ENCODE results near the gene DEFB114. TPM values are rescaled to one million over a fixed set of nuclear protein-coding genes. Genes with fewer than 3 reads are reported as not detected.

DEFB114 gene
- total RNA-seq, 4 donors from 2014 or later, result not detected

GRCh38 chr6:49919935-49920644 is 43.9 kb downstream of the DEFB114 start:
- TF ChIP-seq CTCF (IDR thresholded peaks at IDR 0.05; ENCODE audit: low read depth), result no peak

- TF ChIP-seq CTCF (IDR thresholded peaks at IDR 0.05; ENCODE audit: low read depth), result no peak
Measured at GRCh38 chr6:49919261-49919660, 44.7 kb downstream of the DEFB114 start.

GRCh38 chr6:49918787-49919186 is 45.2 kb downstream of the DEFB114 start:
- TF ChIP-seq CTCF (IDR thresholded peaks at IDR 0.05; ENCODE audit: low read depth), result no peak

- TF ChIP-seq CTCF (IDR thresholded peaks at IDR 0.05; ENCODE audit: low read depth), result no peak
Measured at GRCh38 chr6:49915035-49915434, 48.9 kb downstream of the DEFB114 start.

- no peak for TF ChIP-seq CTCF (IDR thresholded peaks at IDR 0.05; ENCODE audit: low read depth)
Measured at GRCh38 chr6:49913636-49914375, 50.2 kb downstream of the DEFB114 start.

GRCh38 chr6:49912196-49912595 is 51.8 kb downstream of the DEFB114 start:
- no peak for TF ChIP-seq CTCF (IDR thresholded peaks at IDR 0.05; ENCODE audit: low read depth)

GRCh38 chr6:49911252-49911651 is 52.7 kb downstream of the DEFB114 start:
- no peak for TF ChIP-seq CTCF (IDR thresholded peaks at IDR 0.05; ENCODE audit: low read depth)
